ENCODE data around the gene SUGP2.

Gene SUGP2

DNA sequence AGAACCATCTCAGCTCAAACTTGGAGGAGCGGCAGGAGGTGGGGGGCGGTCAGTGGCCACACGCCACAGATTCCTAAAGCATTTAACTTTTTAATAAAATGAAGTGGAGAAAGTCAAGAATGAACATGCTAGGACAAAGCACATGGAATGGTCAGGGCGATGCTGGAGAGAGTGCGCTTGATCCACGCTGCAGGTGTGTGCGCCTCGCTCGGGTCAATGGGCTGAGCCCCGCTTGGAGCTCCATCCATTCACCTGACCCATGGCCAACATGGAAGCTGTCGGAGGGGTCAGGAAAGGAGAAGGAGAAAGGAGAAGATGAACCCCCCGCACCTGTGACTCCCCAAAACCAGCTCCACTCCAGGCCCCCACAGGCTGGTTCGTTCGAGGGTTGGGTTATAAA lies 41.8 kb downstream of the SUGP2 start:
- no peak for DNase-seq (ENCODE audit: low read depth in 2 of 2)

GRCh38 chr19:18991006-18991405 lies 42.3 kb downstream of the SUGP2 start:
- no peak for DNase-seq (ENCODE audit: low read depth in 2 of 2)

GRCh38 chr19:18990128-18990708 lies 43.1 kb downstream of the SUGP2 start:
- no peak for DNase-seq (ENCODE audit: low read depth in 2 of 2)

DNA sequence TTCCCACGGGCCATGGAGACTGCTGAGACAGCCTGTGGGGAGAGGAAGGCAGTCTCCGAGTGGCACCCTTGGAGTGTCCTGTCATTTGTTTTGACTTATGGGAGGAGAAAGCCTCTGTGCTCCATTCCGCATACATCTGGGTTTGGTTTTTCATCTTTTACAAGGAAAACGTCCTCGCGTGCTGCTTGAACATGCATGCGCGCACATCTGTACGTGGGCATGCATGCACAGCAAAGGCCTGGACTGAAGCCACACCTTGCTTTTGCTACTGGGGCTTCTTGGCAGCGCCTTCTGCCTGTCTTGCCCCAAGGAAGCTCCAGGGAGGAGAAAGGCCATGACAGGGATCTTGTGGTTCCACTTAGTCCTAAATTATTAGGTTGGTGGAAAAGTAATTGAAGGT lies 44.0 kb downstream of the SUGP2 start:
- DNase-seq (ENCODE audit: low read depth in 2 of 2), result no peak

DNA sequence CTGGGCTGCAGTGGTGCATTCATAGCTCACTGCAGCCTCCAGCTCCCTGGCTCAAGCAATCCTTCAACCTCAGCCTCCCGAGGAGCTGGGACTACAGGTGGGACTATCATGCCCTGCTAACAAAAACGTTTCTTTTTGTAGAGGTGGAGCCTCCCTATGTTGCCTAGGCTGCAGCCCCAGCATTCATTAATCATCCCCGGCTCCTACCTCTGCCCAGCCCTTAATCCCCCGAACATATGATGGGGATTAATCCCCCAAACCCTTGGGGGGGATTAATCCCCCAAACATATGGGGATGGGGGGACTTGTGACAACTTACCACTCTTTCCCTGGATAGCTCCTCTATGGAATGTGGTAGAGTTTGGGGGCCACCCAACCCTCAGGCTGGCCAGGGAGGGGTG lies 45.9 kb downstream of the SUGP2 start:
- DNase-seq (ENCODE audit: low read depth in 2 of 2), result no peak

DNA sequence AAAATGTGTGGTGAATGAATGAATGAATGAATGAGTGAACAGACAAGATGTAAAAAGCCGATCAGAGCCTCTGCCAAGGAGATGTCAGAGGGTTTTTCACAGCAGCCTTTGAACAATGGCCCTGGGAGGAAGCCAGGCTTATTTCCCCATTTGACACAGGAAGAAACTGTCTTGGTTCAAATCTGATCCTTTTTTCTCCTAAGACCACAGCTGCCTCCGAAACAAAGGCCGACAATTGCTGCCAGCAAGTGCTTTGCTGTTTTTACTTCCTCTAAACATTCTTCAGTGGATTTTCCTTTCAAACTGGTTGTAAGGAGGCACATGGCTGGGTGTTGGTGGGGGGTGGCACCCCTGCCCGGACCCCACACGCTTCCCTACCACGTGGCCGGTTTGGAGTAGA lies 48.1 kb downstream of the SUGP2 start:
- DNase-seq (ENCODE audit: low read depth in 2 of 2), result no peak

DNA sequence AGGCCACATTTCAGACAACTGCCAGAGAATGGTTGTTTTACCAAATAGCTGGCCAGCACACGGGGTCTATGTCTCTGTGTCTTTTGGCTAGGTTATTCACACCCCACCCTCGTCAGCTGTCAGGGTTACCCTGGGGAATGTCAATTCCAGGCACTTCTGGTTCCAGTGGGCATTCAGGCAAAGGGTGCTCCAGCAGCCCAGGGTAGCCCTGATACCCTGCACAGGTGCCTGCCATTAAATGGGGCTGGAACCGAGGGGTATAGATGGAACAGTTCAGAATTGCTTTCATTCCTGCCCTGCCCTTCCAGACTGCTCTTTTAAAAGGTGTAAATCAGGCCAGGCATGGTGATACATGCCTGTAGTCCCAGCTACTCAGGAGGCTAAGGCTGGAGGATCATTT lies 49.1 kb downstream of the SUGP2 start:
- DNase-seq (ENCODE audit: low read depth in 2 of 2), result no peak

DNA sequence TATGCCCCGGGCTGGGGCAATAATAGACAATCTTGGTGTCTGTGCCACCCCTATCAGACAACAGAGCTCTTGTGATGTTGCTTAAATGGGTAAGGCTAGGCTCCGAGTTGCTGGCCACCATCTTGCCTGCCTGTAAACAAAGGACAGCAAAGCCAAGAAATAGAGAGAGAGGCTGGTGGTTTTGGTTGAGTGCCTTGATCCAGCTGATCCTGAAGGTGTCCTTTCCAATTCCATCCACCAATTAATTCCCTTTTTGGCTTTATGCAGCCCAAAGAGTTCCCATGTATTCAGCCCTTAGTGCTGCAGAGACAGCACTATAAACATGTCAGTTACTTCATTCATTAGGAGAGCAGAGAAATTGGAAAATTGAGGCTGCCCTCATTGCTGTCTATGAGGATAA lies 50.6 kb downstream of the SUGP2 start:
- DNase-seq (ENCODE audit: low read depth in 2 of 2), result no peak

GRCh38 chr19:18980432-18981020 lies 52.8 kb downstream of the SUGP2 start:
- DNase-seq (ENCODE audit: low read depth in 2 of 2), result no peak

DNA sequence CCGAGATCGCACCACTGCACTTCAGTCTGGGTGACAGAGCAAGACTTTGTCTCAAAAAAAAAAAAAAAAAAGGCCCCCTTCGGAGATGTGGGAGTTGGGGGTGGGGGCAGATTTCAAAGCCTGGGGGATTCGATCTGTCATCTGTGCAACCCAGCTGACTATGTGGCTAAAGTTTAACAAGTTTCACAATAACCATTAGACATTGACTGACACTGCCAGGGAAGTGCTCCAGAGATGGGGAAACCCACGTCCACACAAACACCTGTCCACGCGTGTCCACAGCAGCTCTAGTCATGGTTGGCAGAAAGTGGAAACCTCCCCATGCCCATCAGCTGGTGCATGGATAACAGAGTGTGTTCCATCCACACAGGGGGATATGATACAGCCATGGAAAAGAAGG lies 54.7 kb downstream of the SUGP2 start:
- no peak for DNase-seq (ENCODE audit: low read depth in 2 of 2)

- DNase-seq (ENCODE audit: low read depth in 2 of 2), result no peak
Measured at GRCh38 chr19:18975869-18976268, 57.4 kb downstream of the SUGP2 start.

GRCh38 chr19:18975011-18975410 lies 58.3 kb downstream of the SUGP2 start:
- no peak for DNase-seq (ENCODE audit: low read depth in 2 of 2)

GRCh38 chr19:18972851-18973250 lies 60.5 kb downstream of the SUGP2 start:
- DNase-seq (ENCODE audit: low read depth in 2 of 2), result no peak

- DNase-seq (ENCODE audit: low read depth in 2 of 2), result no peak
Measured at GRCh38 chr19:18972301-18972811, 61.0 kb downstream of the SUGP2 start.

DNA sequence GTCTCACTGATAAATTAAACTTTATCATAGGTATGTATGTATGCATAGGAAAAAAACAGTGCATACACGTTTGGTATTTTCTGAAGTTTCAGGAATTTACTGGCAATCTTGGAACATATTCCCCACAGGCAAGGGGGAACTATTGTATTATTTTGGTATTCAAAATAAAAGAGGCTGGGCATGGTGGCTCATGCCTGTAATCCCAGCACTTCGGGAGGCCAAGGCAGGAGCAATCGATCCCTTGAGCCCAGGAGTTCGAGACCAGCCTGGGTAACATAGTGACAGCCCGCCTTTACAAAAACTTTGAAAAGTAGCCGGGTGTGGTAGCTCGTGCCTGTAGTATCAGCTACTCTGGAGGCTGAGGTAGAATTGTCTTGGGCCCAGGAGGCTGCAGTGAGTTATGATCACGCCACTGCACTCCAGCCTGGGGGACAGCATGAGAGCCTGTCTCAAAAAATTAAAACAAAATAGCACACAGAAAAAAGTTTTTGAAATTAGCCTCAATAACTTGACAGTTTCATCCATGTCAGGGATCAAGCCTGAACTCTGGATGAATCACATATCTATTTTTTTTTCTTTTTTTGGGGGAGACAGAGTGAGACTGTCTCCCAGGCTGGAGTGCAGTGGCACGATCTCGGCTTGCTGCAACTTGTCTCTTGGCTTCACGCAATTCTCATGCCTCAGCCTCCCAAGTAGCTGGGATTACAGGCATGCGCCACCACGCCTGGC lies 63.2 kb downstream of the SUGP2 start:
- no peak for DNase-seq (ENCODE audit: low read depth in 2 of 2)

- no peak for DNase-seq (ENCODE audit: low read depth in 2 of 2)
Measured at GRCh38 chr19:18967358-18968146, 65.8 kb downstream of the SUGP2 start.

- no peak for DNase-seq (ENCODE audit: low read depth in 2 of 2)
Measured at GRCh38 chr19:18966307-18966706, 67.0 kb downstream of the SUGP2 start.

- no peak for DNase-seq (ENCODE audit: low read depth in 2 of 2)
Measured at GRCh38 chr19:18964121-18964520, 69.2 kb downstream of the SUGP2 start.

GRCh38 chr19:18961767-18962620 lies 71.3 kb downstream of the SUGP2 start:
- no peak for DNase-seq (ENCODE audit: low read depth in 2 of 2)

- no peak for DNase-seq (ENCODE audit: low read depth in 2 of 2)
Measured at GRCh38 chr19:18960370-18960769, 72.9 kb downstream of the SUGP2 start.

GRCh38 chr19:18955042-18955441 lies 78.3 kb downstream of the SUGP2 start:
- no peak for DNase-seq (ENCODE audit: low read depth in 2 of 2)

All from stimulated activated CD4-positive, alpha-beta T cell treated with anti-CD3 and anti-CD28 coated beads, Interleukin-1b, Interleukin-23, amount 100 ng/mL, for 4 hours (primary cell).